ENCODE data around the gene SH3PXD2A.

GRCh38 chr10:103582331-103583123 lies 272.8 kb downstream of the SH3PXD2A start:
- TF ChIP-seq, protein P1, sequence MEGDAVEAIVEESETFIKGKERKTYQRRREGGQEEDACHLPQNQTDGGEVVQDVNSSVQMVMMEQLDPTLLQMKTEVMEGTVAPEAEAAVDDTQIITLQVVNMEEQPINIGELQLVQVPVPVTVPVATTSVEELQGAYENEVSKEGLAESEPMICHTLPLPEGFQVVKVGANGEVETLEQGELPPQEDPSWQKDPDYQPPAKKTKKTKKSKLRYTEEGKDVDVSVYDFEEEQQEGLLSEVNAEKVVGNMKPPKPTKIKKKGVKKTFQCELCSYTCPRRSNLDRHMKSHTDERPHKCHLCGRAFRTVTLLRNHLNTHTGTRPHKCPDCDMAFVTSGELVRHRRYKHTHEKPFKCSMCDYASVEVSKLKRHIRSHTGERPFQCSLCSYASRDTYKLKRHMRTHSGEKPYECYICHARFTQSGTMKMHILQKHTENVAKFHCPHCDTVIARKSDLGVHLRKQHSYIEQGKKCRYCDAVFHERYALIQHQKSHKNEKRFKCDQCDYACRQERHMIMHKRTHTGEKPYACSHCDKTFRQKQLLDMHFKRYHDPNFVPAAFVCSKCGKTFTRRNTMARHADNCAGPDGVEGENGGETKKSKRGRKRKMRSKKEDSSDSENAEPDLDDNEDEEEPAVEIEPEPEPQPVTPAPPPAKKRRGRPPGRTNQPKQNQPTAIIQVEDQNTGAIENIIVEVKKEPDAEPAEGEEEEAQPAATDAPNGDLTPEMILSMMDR (IDR thresholded peaks at IDR 0.05) = no peak
- TF ChIP-seq POLR2A (IDR thresholded peaks at IDR 0.05) = no peak
